Adipocyte (in vitro differentiated cells): Measurements from ENCODE around the gene FGD2.
A peak's percentile ranks its signal among the peaks of the same experiment; 100 is the strongest.
"Not testable (repeated sequence)": the region's sequence is repeated elsewhere in the genome, so short reads cannot be mapped to it uniquely, and the experiment has no call there.

Experiments used
- DNase-seq: peaks from one replicate; pipeline ENCODE4 v3.0.0-alpha.2; 2015; ENCODE audit warnings: low read depth
- H3K27me3 ChIP-seq: replicated peaks from 2 replicates; pipeline ENCODE4 v1.7.0; 2013; ENCODE audit warnings: mild to moderate bottlenecking, low read length, moderate library complexity; ENCODE audit not compliant: control insufficient read depth, insufficient read depth
- H3K36me3 ChIP-seq: 2 replicates; pipeline ENCODE4 v1.7.0; 2013; ENCODE audit warnings: low read length, mild to moderate bottlenecking, moderate library complexity; ENCODE audit not compliant: control insufficient read depth, insufficient read depth, severe bottlenecking
- H3K4me1 ChIP-seq: 2 replicates; pipeline ENCODE4 v1.7.0; 2013; ENCODE audit warnings: mild to moderate bottlenecking, low read length, moderate library complexity; ENCODE audit not compliant: control insufficient read depth, insufficient read depth
- H3K4me3 ChIP-seq: 2 replicates; pipeline ENCODE4 v1.7.0; 2013; ENCODE audit warnings: mild to moderate bottlenecking, low read length, moderate library complexity
- H3K9ac ChIP-seq: 2 replicates; pipeline ENCODE4 v1.7.0; 2013; ENCODE audit warnings: mild to moderate bottlenecking, low read length, moderate library complexity
- H3K9me3 ChIP-seq: 2 replicates; pipeline ENCODE4 v1.7.0; 2013; ENCODE audit warnings: mild to moderate bottlenecking, low read length, moderate library complexity; ENCODE audit not compliant: control insufficient read depth

FGD2 gene

GRCh38 chr6:37038292-37039198 lies 33.1 kb downstream of the FGD2 start:
- Histone ChIP-seq H3K9ac (no peak overlapping the region), H3K4me3 (no peak overlapping the region), H3K4me1 (peaks cover 10% of the 10 kb centered on the region), H3K27me3 (peaks cover 3% of the 10 kb centered on the region), H3K9me3 (no peaks in the 10 kb centered on the region), H3K36me3 (no peaks in the 10 kb centered on the region)
- DNase-seq: peak; percentile 30

- no peaks in the 10 kb centered on the region for H3K36me3 ChIP-seq
- H3K27me3 ChIP-seq: no peaks in the 10 kb centered on the region
- H3K9me3 ChIP-seq: no peaks in the 10 kb centered on the region
- H3K4me1 ChIP-seq: peaks cover 10% of the 10 kb centered on the region
- no peak overlapping the region for H3K4me3 ChIP-seq
- H3K9ac ChIP-seq: no peak overlapping the region
- no peak for DNase-seq
Observed at GRCh38 chr6:37039958-37040357, 34.5 kb downstream of the FGD2 start.

GRCh38 chr6:37041521-37041920 lies 36.1 kb downstream of the FGD2 start:
- DNase-seq: no peak
- H3K9ac ChIP-seq: no peak overlapping the region
- H3K27me3 ChIP-seq: no peaks in the 10 kb centered on the region
- H3K9me3 ChIP-seq: no peaks in the 10 kb centered on the region
- no peak overlapping the region for H3K4me3 ChIP-seq
- peaks cover 10% of the 10 kb centered on the region for H3K4me1 ChIP-seq
- no peaks in the 10 kb centered on the region for H3K36me3 ChIP-seq

- DNase-seq: no peak
- Histone ChIP-seq H3K36me3 (no peaks in the 10 kb centered on the region), H3K4me3 (no peak overlapping the region), H3K9me3 (no peaks in the 10 kb centered on the region), H3K4me1 (peaks cover 10% of the 10 kb centered on the region), H3K9ac (no peak overlapping the region), H3K27me3 (no peaks in the 10 kb centered on the region)
Observed at GRCh38 chr6:37042150-37042549, 36.7 kb downstream of the FGD2 start.

- H3K4me3 ChIP-seq, H3K27me3 ChIP-seq, DNase-seq, H3K9ac ChIP-seq, H3K4me1 ChIP-seq, H3K9me3 ChIP-seq, H3K36me3 ChIP-seq: not testable (repeated sequence)
Observed at GRCh38 chr6:37043091-37043490, 37.6 kb downstream of the FGD2 start.

- H3K9me3 ChIP-seq: no peaks in the 10 kb centered on the region
- no peaks in the 10 kb centered on the region for H3K36me3 ChIP-seq
- no peak overlapping the region for H3K4me3 ChIP-seq
- peaks cover 5% of the 10 kb centered on the region for H3K27me3 ChIP-seq
- no peak overlapping the region for H3K9ac ChIP-seq
- DNase-seq: no peak
- H3K4me1 ChIP-seq: peaks cover 6% of the 10 kb centered on the region
Observed at GRCh38 chr6:37047346-37047688, 41.9 kb downstream of the FGD2 start.

GRCh38 chr6:37047689-37048402 lies 42.4 kb downstream of the FGD2 start:
- DNase-seq: no peak
- Histone ChIP-seq H3K9me3 (no peaks in the 10 kb centered on the region), H3K4me3 (no peak overlapping the region), H3K9ac (no peak overlapping the region), H3K4me1 (peaks cover 6% of the 10 kb centered on the region), H3K27me3 (peaks cover 5% of the 10 kb centered on the region), H3K36me3 (no peaks in the 10 kb centered on the region)

GRCh38 chr6:37048403-37048850 lies 43.0 kb downstream of the FGD2 start:
- DNase-seq: no peak
- no peak overlapping the region for H3K4me3 ChIP-seq
- H3K36me3 ChIP-seq: no peaks in the 10 kb centered on the region
- H3K9me3 ChIP-seq: no peaks in the 10 kb centered on the region
- peaks cover 5% of the 10 kb centered on the region for H3K27me3 ChIP-seq
- no peak overlapping the region for H3K9ac ChIP-seq
- peaks cover 6% of the 10 kb centered on the region for H3K4me1 ChIP-seq

GRCh38 chr6:37048851-37049757 lies 43.6 kb downstream of the FGD2 start:
- no peaks in the 10 kb centered on the region for H3K36me3 ChIP-seq
- no peak overlapping the region for H3K9ac ChIP-seq
- no peaks in the 10 kb centered on the region for H3K9me3 ChIP-seq
- no peak overlapping the region for H3K4me3 ChIP-seq
- peaks cover 5% of the 10 kb centered on the region for H3K27me3 ChIP-seq
- H3K4me1 ChIP-seq: peaks cover 6% of the 10 kb centered on the region
- DNase-seq: peak; percentile 93

- Histone ChIP-seq H3K27me3 (peaks cover 5% of the 10 kb centered on the region), H3K4me1 (peaks cover 6% of the 10 kb centered on the region), H3K36me3 (no peaks in the 10 kb centered on the region), H3K4me3 (no peak overlapping the region), H3K9ac (no peak overlapping the region), H3K9me3 (no peaks in the 10 kb centered on the region)
- DNase-seq: no peak
Observed at GRCh38 chr6:37049758-37050044, 44.2 kb downstream of the FGD2 start.
